Stimulated activated CD4-positive, alpha-beta T cell treated with anti-CD3 and anti-CD28 coated beads, Interleukin-1b, Interleukin-23, amount 100 ng/mL, for 4 hours (primary cell): ENCODE data around the gene KCNQ1OT1.

Experiments
- DNase-seq, 2 donors: peaks; one replicate each; pipeline ENCODE4 v3.0.0-alpha.2; 2020; ENCODE audit warnings: low read depth in 2 of 2

Gene KCNQ1OT1

DNA sequence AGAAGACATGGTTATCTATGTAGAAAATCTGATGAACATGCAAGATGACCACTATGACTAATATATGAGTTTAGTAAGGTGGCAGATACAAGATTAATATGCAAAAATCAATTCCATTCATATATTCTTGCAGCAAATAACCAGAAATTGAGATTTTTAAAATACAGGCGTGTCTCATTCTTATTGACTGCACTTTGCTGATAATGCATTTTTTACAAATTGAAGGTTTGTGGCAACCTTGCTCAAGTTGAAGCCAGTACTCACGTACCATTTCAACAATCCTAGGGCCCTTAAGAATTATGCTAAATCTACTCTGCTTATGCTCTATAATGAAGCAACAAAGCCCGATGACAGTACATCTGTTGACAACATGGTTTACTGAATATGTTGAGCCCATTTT lies 104.6 kb downstream of the KCNQ1OT1 start:
- DNase-seq: no peak

DNA sequence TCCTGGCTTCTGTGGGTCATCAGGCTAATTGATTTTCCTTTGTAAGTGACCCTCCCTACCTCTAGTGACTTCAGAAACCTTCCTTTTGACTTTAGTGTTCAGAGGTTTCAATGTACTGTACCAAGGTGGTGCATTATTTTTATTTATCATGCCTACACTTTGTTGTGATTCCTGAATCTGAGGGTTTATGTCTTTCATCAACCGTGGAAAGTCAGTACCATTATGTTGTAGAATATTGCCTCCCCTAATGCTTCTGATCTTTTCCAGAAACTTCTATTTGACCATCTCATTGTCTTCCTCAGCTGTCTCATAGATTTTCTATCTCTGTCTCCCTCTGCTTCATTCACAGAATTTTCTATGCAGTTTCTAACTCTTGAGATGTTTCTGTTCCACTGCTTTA lies 105.5 kb downstream of the KCNQ1OT1 start:
- DNase-seq: no peak

DNA sequence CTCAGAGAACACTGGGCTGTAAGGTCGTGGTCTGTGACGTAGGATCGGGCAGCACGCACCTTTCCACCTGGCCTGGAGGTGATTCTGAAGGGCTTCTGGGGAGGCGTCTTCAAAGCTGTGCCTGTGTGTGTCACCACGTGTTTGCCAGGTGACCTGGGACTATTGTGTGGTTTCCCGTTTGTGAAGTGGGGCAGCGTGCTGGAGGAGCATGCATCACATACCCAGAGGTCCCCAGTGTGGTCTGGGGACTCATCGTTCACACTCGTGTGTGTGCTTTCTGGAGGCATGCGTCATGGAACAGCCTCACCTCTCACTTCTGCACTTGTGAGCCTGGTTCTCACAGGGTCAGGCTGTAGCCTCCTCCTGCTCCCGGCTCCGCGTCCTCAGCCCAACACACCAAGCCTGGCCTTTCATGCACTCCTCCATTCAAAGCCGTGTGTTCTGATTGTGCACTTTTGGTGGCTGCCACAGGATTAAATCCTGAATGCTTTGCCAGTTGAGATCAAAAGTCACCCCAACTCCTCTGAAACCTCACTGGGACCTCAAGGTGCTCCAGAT lies 106.3 kb downstream of the KCNQ1OT1 start:
- DNase-seq: no peak

DNA sequence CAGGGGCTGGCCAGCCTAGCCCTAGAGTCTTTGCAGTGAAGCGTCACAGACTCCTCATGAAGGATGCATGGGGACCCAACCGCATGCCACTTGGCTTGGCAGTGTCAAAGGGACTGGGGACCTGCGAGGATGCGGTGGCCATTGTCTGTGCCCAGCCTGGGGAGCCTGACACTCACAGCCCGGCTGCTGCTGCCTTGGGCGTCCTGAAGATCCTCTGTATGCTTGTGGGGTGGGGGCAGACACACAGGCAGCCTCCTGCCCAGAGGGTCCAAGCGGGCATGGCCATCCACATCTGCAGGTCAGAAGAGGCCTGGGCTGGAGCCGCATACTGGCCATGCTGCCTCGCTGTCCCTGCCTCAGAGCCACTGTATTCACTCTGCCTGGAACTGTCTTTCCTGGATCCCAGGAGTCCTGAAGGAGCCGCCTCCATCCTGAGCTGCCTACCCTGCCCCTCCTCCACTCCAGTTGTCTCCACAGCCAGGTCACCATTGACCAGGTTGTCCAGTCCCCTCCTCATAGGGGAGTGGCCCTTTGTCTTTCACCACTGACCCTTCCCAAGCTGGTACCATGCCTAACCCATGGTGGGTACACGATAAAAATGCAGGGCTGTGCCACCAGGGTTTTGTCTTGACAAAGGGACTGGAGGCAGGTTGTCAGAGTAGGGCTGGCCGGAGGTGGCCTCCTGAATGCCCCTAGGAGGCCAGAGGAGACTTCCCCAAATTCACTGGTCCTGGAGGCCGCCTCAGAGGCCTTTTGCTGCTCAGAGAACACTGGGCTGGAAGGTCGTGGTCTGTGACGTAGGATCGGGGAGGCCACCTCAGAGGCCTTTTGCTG lies 107.0 kb downstream of the KCNQ1OT1 start:
- no peak for DNase-seq

DNA sequence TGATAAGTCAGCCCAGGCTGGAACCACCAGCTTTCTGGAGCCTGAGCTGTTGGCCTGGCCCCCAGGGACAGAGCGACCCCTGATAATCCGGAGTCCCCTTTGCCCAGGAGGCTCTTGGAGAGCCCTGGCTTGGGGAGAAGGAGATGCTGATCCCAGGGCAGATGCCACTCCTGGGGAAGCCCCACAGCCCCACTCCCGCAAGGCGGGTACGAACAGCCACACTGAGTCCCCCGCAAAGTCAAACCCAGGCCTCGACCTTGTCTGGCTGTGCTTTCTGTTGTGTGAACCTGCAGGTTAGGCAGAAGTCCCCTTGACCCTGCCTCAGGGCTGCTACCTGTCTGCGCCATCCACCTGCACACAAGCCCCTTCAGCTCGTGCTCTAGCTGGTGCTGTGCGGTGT lies 108.0 kb downstream of the KCNQ1OT1 start:
- no peak for DNase-seq

DNA sequence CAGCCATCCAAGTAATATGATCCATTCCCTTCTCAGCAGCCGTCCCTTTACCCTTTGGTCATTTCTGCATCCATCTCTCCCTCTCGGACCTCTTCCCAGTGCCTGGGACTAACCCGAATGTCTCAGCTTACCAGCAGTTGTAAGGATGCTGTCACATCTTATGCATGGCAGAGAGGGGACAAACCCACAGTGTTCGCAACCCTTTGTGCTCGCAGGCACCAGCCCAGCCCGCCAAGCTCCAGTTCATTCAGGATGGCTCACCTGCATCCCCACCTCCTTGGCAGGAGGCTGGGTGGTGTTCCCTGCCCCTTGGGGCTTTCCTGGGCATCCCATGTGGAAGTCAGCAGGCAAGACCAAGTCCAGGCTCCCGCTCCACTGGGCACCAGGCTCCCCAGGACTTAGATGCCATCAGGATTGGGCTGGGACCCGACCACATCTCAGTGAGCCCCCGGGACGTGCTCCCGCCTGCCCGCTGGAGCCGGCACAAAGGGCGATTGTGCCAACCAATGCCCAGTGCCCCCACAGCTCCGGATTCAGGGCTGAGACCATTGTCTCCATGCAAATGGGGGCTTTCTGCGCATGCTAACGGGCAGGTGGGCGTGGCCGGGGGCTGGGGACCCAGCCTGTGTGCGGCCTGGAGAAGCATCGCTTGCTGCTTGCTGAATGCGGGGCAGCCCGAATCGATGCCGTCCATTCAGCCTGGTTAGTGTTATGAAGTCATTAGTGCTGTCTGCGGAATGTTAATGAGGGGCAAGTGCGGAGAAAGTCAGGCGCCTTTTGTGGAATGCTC lies 108.6 kb downstream of the KCNQ1OT1 start:
- DNase-seq: no peak

DNA sequence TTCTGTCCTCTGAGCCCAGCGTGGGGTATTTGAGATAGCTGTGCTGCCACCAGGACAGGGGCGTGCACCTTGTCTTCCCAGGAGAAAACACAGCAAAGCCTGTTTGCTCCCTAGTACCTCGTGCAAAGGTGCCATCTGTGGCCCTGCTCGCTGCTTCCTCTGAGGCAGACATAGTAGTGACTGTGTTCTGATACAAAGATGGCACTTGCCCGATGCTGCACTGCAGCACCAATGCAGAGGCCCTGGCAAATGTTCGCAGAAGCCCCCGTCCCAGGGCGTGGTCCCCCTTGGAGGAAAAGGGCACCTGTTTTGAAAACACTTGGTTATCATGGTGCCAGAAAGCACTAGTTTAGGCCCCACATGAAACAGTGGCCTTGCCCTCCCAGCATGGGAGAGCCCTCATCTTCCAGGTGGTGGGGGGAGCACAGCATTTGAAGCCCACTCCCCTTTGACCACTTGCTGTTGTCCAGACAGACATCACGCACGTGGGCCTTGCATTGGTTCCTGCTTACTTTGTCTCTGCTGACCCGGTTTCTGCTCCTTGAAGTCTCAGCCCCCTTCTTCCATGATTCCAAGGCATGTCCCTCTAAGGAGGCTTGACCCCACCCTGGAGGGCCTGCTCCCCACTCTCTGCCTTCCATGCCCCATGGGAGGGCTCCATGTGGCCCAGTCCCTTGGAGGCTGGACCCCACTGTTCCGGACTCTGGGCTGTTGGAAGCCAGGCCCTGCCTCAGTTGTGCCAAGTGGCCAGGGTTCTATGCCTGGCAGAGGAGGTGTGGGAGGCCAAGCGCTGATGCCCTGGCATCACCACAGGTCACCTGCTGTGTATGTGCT lies 109.4 kb downstream of the KCNQ1OT1 start:
- no peak for DNase-seq

DNA sequence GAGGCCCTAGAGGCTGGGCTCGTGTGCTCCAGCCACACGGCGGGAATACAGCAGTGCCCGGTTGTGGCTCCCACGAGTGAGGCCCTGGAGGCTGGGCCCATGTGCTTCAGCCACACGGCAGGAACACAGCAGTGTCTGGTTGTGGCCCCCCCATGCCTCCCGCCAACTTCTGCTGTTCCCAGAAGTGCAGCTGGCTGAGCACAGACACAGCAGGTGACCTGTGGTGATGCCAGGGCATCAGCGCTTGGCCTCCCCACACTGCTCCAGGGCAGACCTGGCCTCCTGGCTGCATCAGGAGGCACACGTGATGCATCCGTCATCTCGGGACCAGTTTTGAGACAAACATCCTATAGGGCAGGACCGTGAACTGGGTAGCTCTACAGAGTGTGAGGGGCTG lies 110.3 kb downstream of the KCNQ1OT1 start:
- DNase-seq: no peak

DNA sequence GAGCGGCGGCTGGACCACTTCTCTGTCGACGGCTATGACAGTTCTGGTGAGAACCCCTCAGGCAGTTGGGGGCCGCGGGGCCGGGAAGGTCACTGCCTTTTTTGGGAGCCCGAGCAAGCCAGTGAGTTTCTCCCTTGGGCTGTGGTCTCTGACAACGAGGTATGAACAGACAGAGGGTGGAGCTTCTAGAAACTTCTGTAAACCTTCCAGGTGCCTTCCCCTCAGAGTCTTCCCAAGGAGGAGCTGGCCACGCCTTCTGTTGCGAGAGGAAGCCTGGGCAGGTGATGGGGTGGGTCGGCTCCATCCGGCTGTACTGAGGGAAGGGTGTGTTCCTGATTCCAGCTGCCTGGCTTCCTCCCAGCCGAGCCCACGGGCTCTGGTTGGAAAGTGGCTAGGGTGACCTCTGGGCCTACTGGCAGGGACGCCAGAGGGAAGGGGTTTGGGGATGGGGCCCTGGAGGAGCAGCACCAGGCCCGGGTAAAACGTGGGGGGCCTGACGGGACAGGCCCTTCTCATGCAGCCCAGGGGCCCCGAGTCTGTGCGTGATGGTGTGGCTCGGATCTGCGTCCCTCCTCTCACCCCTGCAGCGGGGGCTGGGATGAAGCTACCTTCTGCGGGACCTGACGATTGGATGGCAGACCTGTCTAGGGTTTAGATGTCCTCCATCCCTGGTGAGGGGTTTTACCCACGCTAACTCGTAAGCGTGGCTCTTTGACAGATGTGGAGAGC lies 110.8 kb downstream of the KCNQ1OT1 start:
- no peak for DNase-seq

DNA sequence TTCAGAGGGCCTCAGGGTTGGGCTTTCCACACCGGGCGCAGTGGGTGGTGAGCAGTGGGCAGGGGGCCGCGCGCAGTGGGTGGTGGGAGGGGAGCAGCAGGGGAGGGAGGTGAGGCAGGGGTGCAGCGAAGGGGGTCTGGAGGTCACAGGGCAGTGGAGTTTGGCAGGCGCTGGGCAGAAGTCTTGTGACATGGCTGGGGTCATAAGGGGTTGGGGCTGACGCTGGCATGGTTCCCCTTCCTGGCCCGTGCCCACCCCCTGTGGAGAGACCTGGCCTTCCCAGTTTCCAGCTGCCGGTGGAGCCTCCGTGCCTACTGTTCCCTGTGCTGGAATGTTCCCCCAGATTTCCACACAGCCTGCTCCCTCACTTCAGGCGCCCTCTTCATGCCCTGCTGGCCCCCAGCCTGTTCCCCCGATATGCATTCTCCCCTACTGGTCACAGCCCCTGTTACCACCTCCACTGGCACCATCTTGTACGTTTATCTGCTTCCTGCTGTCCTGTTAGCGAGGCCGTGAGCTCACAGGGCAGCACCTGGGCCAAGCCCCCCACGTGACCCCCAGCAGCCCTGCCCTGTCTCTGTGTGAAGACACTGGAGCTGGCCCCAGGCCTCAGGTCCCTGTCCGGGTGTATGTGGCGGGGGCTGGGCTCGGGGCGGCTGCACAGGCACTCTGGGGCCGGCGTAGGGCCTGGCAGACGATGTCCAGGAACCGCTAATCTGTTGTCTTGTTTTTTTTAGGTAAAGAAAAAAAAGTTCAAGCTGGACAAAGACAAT lies 111.6 kb downstream of the KCNQ1OT1 start:
- no peak for DNase-seq

DNA sequence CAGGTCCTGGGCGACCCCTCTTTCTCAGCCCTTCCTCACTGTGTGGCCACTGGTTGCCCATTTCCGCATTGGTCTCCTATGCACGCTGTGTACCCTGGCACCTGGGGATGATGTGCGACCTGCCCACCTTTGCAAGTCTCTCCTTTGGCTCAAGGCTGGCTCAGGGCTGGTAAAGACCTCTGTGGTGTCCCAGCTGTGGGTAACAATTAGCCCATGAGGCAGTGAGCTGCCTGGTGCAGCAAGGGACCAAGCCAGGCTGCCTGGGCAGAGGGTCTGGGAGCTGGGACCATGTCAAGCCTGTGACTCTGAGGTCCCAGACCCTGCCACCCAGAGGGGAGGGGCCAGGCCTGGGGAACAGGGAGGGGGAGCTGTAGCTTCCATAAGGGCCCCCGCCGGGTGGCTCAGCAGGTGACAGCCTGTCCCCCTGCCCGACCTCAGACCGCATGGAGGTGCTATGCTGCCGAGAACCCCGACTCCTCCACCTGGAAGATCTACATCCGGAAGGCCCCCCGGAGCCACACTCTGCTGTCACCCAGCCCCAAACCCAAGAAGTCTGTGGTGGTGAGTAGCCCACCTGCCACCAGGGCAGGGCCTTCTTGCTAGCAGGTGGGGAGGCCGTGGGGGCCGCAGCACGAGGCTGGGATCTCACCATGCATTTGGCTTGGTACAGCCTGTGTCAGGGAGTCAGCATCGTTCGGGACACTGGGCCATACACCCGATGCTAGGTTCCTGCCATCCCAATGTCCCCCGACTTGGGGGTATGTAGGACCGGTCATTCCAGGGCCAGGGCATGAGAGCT lies 112.5 kb downstream of the KCNQ1OT1 start:
- DNase-seq: no peak

DNA sequence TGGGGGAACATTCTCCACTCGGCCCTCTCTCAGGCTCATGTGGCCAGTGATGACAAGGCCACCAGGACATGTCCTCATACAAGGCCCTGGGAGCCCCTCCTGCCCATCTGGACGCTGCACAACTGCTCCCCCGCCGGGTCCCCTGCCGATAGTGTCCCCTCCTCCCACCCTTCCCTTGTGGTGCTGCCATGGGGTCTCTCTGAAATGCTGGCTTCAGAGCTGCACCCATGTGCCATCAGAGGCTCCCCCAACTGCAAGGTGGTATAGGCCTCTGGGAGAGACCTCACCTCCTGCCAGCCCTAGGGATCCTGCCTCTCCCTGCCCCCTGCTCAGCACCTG lies 113.0 kb downstream of the KCNQ1OT1 start:
- no peak for DNase-seq

DNA sequence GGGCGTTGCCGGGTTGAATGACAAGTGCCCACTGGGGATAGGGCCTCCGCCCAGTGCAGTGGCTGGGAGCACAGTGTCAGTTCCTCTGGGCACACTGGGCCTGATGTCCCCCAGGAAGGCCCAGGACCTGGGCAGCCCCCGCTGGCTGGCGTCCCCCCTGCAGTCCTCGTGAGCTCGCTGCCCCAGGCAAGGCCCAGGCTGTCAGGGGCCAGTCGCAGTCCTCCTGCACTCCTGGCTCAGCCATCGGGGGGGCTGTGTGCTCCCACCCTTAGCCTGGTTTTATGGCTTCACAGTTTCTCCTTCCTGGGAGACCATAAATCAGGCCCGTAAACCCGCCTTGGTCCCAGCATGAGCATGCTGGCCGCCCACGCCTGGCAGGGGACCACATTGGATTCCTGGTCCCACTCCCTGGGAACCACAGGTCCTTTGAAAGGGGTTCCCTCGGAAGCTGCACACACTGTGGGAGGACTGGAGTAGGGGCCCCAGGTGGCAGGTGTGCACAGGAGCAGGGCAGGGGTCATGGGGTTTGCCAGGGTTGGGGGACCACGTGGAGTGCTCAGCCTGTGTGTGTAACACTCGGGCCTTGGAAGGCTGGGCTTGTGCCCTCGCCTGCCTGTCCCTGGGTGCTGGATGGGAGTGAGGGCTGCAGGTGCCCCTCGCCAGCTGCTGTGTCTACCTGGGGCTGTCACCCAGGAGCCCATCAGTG lies 113.6 kb downstream of the KCNQ1OT1 start:
- no peak for DNase-seq

DNA sequence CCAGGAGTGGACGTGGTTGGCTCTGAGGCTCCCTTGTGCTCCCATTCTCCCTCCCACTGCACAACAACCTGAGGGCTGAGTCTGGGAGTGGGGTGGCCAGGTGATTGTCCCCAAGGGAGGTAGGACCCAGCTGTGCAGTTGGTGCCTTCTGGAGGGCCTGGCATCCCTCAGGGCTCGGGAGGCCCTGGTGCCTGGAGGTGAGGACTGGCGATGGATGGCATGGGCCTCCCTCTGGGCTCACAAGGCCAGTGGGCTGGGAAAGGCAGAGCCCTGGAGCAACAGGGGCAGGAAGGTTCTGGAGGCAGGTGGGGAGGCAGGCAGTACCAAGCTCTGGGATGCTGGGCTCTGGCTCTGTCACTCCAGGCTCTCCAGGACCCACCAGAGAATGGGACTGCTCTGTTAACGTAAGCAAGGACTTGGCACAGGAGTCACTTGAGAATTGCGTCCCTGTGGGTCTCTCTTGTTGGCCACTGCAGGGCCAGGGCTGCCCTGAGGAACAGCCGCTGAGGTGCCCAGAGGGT lies 114.2 kb downstream of the KCNQ1OT1 start:
- no peak for DNase-seq

DNA sequence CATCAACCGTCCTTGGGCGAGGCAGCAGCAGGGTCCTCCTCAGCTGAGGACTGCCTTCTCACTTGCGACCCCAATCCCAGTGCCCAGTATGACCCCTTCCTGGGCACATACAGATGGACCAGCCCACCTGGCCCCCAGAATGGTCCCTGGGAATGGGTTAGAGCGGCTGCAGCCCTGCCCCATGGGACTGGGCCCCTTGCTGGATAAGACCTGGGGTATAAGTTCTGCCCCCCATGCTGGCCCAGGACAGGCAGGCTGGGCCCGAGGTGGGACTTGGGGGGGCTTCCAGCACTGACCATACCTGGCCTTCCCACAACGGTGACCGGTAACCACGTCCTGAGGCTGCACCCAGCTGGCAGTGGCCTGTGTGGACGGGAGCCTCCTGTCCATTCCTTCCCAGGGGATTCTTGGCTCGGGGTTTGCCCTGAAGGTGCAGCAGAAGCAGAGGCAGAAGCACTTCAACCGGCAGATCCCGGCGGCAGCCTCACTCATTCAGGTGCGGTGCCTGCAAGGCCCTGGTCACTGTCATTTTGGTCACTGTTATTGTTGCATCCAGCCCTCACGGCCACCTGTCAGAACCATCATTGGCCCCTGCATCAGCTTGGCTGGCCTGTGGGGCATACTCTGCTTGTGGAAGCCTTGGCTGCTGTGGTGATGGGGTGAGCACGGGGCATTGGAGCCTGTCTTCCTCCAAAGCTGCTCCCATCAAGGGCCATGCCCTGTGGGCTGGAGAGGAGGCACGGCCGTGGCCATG lies 114.8 kb downstream of the KCNQ1OT1 start:
- no peak for DNase-seq

DNA sequence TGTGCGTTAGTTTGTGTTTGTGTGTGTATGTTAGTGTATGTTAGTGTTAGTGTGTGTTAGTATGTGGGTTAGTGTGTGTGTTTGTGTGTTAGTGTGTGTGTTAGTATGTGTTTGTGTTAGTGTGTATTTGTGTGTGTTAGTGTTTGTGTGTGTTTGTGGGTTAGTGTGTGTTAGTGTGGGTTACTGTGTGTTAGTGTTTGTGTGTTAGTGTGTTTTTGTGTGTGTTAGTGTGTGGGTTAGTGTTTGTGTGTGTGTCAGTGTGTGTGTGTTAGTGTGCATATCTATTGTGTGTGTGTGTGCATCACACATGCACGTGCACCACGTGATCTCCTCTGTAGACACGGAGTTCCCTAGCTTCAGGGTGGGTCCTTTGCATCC lies 115.4 kb downstream of the KCNQ1OT1 start:
- no peak for DNase-seq

DNA sequence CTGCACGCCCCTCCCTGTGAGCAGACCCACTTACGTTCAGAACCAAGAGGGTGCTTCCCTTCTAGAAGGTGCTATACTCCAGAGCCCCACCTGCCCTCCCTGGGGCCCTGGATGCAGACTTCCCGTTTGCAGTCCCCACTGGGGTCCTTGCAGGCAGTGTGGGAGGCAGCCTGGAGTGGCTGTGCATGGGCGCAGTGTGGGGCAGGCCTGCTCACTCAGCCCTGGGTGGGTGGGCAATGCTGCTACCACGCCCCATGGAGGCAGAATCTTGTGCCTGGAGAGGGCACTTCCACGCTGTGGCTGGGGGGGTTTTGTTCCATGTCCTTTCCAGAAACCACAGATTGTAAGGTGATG lies 116.2 kb downstream of the KCNQ1OT1 start:
- DNase-seq: no peak

DNA sequence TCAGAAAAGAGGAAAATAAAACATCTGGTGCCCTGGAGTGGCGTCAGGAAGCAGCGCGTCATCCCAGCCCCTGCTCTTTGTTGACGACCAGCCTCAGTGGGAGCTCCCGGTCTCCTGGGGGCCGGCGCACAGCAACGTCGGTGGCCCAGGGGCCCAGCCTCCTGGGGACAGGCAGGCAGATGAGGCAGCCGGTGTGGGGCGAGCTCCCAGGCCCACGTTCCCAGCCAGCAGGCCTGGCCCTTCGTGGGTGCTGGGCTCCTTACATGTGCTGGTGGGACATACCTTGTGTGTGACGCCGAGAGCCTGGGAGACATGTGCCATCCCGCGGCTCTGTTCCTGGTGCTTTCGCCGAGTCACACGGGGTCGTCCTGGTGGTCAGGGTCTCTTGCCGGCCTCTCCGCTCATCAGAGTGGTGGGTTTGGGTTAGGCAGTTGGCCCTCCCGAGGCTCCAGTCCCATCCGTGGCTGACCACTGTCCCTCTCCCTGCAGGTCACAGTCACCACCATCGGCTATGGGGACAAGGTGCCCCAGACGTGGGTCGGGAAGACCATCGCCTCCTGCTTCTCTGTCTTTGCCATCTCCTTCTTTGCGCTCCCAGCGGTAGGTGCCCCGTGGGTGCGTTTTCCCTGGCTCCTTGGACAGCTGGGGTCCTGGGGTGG lies 116.7 kb downstream of the KCNQ1OT1 start:
- no peak for DNase-seq
